Dermis blood vessel endothelial cell (primary cell): ENCODE data around the gene PLAGL2. TPM values are rescaled to one million over a fixed set of nuclear protein-coding genes. Genes with fewer than 3 reads are reported as not detected.
A peak's percentile ranks its signal among the peaks of the same experiment; 100 is the strongest.
"Not testable (repeated sequence)": the region's sequence is repeated elsewhere in the genome, so short reads cannot be mapped to it uniquely, and the experiment has no call there.

Source experiments
- DNase-seq: peaks from one replicate; pipeline ENCODE4 v3.0.0; 2010
- total RNA-seq: library from RNA; depleted of rRNA; stranded (reverse); fragments of >200 nt; gene quantifications from 2 replicates; pipeline ENCODE4 v1.2.3, GENCODE V29; 2014

Gene PLAGL2
- total RNA-seq, 1 donor from 2014 or later = 2.6 TPM

- DNase-seq = peak; percentile 26
Observed at GRCh38 chr20:32204205-32205109, 3.1 kb downstream of the PLAGL2 start.

GRCh38 chr20:32203356-32204204 is 4.0 kb downstream of the PLAGL2 start:
- no peak for DNase-seq

GRCh38 chr20:32201977-32202363 is 5.6 kb downstream of the PLAGL2 start:
- DNase-seq = no peak

- no peak for DNase-seq
Observed at GRCh38 chr20:32201296-32201976, 6.1 kb downstream of the PLAGL2 start.

- no peak for DNase-seq
Observed at GRCh38 chr20:32199006-32199405, 8.5 kb downstream of the PLAGL2 start.

- not testable (repeated sequence) for DNase-seq
Observed at GRCh38 chr20:32197136-32197535, 10.4 kb downstream of the PLAGL2 start.

- not testable (repeated sequence) for DNase-seq
Observed at GRCh38 chr20:32196613-32197012, 10.9 kb downstream of the PLAGL2 start.

- no peak for DNase-seq
Observed at GRCh38 chr20:32195581-32195980, 12.0 kb downstream of the PLAGL2 start.

- no peak for DNase-seq
Observed at GRCh38 chr20:32193996-32194395, 13.5 kb downstream of the PLAGL2 start.

GRCh38 chr20:32193336-32193735 is 14.2 kb downstream of the PLAGL2 start:
- DNase-seq = not testable (repeated sequence)

GRCh38 chr20:32192698-32193097 is 14.8 kb downstream of the PLAGL2 start:
- peak; percentile 71 for DNase-seq

GRCh38 chr20:32191873-32192272 is 15.7 kb downstream of the PLAGL2 start:
- peak; percentile 37 for DNase-seq

GRCh38 chr20:32191422-32191821 is 16.1 kb downstream of the PLAGL2 start:
- no peak for DNase-seq

- peak; percentile 11 for DNase-seq
Observed at GRCh38 chr20:32190616-32191415, 16.7 kb downstream of the PLAGL2 start.

GRCh38 chr20:32189691-32190615 is 17.6 kb downstream of the PLAGL2 start:
- peak; percentile 51 for DNase-seq

- DNase-seq = no peak
Observed at GRCh38 chr20:32189123-32189410, 18.5 kb downstream of the PLAGL2 start.

GRCh38 chr20:32188376-32189122 is 19.0 kb downstream of the PLAGL2 start:
- DNase-seq = no peak

- no peak for DNase-seq
Observed at GRCh38 chr20:32186506-32186905, 21.0 kb downstream of the PLAGL2 start.

- DNase-seq = no peak
Observed at GRCh38 chr20:32184961-32185603, 22.5 kb downstream of the PLAGL2 start.
